Dermis lymphatic vessel endothelial cell (primary cell): Measurements from ENCODE around the gene PPP2R5B. TPM values are rescaled to one million over a fixed set of nuclear protein-coding genes. Genes with fewer than 3 reads are reported as not detected.

Source experiments
- total RNA-seq: library from RNA; depleted of rRNA; stranded (reverse); fragments of >200 nt; gene quantifications from 2 replicates; pipeline ENCODE4 v1.2.1, GENCODE V29; 2014

The PPP2R5B gene
- total RNA-seq = 5.0 and 9.2 TPM in 2 replicates

DNA sequence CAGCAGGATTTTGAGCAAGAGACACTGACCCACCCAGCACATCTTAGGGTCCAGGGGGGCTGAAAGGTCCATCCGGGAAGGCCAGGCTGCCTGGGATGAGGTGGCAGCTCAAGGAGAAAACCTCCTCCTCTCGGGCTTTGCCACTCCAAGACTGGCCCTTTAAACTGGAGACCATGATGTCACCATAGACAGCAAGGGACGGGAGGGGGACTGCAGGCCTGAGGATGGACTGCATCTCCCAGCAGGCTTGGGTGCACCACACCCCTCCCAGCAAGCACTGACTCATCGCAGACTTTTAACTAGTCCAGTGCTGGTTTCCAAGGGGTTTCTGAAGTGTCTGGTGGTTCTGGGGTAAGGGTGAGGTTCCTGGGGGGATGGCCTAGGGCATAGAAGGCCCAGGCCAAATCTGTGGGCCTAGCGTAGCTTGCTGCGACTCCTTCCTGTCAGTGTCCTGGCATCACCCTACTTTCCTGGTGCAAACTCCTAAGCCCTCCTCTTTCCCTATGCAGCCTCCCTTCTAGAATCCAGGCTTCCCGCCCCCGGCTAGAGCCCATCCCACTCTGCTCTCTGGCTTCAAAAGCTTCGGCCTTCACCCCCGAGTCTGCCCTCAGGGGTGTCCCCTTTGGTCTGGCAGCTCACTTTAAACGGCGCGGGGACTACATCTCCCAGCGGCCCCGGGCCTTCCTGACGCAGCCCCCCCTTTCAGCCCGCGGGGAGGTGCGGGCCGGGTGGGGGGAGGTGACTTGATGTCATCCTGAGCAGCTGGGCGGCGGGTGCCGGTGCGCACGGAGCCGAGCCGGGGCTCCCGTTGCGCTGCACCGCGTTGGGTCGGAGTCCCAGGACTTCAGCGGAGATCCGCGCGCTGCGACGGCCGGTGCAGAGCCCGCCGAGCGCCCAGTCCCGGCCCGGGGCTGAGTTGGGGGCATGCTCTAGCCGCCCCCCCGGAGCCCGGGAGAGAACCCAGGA lies at the start of gene PPP2R5B:
TSS of gene PPP2R5B (plus strand) at position 746 of the 966 bp plus-strand sequence. CDS start 1,046 bp downstream, outside the sequence.

DNA sequence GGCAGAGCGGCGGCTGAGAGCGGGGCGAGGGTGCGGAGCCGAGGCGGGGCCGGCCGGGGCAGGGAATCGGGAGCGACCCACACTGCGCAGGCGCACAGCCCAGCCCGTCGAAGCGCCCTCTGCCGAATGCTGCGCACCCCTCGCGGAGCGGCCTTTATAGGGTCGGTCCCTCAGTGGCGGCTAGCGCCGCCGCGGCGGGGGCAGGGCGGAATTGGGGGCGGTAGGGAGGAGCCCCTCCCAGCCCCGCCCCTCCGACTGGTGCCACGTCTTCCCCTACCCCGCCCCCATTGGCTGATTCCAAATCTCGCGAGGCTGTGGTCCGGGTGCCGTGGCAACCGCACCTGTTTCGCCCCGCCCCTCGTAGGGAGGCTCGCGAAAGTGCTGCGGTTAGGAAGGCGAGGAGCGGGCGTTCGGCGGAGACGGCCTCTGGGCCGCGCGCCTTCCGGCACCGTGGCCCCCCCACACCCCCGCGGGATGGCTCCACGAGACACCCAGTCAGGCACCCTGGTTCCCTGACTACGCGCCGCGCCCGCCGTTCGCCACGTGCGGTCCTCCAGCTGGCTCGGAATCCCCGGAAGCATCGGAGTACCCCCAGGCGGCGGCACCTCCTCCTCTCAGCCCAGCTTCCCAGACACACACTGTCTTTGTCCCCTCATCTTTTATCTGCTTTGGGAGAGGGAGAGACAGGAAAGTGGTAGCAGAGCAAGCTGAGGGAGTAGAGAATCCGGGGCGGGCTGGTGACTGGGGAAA lies 45.8 kb upstream of the PPP2R5B start, which contains the start of gene EHD1:
TSS of gene EHD1 (minus strand) at position 128 of the 750 bp plus-strand sequence. CDS start 157 bp downstream, outside the sequence.

DNA sequence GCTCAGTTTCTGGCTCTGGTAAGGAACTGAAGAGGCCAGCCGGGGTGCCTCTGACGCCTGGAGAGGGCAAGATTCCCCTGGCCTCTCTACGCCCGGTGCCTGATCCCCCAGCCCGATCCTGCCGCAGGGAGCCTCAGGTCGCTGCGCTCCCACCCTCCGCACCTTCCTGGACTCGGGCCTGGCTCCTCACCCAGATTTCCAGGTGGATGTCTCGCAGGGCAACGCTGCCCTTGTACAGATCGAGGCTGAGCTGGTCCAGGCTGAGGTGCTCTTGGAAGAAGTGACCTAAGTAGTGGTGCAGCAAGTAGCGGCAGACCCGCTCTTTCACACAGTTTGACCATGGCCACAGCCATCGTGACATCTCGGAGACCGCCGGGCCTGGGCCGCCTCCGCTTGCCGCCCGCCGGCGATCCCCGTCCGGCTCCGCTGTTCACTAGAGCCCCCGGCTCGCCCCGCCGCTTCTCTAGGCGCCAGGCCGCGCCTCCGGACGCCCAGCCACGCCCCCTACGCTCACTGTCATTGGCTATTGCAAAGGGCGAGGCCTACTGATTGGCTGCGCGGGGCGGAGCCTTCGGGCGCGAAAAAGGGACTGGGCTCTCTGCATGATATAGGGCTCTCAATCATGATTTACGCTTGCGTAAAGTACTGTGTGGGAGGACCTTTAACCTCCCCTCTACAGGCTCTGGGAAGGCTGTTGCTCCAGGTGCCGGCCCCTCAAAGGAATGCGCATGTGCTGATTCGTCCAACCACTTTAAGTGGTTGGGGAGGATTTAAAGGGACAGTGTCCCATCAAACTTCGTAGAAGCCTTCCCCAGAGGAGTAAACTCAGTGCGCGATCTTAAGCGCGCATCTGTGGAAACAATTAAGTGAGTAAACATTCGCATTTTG lies 7.5 kb upstream of the PPP2R5B start, which contains the start of gene ATG2A:
TSS of gene ATG2A (minus strand) at position 435 of the 888 bp plus-strand sequence. CDS start at position 361, 74 bp downstream.

DNA sequence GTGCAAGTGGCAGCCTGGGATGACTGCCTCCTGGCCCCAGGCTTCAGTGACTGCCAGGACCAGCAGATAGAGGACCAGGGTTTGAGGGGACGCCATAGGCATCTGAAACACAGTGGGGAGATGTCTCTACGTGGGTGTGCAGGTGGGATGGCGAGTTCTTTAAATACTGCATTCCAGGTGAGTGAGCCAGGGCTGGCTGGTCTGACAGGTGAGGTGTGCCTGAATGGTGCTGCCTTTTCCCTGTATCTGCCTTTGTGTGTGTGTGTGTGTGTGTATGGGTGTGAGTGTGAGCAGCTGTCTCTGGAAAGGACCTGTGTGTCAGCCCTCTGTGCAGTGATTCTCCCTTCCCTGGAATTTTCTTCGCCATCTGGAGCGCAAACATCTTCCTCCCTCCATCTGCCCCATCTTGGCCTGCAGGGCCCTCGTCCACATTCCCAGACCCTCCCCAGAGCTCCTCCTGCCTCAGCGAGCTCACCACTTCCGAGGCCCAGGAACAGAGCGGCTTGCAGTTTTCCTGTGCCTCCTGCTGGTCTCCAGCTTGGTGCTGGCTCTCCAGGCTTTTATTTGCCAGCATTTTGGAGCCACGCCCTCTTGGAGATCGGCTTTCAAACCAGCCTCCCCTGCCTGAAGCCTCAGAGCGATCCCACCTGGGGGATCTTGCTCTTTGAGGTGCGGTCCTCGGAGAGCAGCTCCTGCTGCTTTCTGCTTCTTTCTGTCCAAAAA lies 11.0 kb downstream of the PPP2R5B start, which contains the start of gene GPHA2:
TSS of gene GPHA2 (minus strand) at position 535 of the 723 bp plus-strand sequence. CDS start at position 102, 433 bp downstream.

DNA sequence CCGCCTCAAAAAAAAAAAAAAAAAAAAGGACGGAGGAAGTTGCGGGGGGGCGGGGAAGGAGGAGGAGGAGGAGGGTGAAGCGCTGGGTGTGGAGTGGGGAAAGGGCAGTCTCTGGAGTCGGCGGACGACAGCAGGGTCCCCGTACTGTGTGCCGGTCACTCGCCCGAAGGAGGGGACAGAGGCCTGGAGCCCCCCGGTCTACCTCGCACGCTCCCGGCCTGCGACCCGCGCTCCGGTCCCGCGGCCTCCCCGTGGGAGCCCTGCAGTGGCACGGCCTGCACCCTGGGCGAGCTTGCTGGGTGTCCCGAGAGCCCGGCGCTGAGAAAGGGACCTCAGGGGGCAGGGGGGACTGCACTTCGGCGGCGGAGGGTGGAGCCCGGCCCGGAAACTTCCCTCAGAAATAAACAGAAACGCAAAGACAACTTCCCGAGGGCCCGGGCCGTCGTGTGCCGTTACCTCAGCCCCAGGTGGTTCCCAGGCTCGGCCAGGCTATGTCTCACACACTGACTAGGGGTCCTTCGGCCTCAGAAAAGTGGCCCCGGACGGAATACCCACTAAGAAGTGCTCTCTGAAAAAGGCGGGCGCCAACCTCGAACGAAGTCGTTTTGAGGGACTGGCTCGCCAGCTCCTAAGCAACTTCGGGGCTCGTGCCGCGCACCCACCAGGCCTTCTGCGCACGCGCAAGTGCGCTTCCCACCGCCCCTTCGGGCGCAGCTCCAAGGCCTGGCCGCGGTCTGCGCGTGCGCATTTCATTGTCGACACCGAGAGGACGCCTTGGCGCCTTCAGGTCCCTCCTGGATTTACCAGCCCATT lies 47.1 kb downstream of the PPP2R5B start, which contains the start of gene MAJIN:
TSS of gene MAJIN (minus strand) at position 688 of the 813 bp plus-strand sequence. CDS start 12,703 bp downstream, outside the sequence.

Other genes with a start within 250 kb of the PPP2R5B start
- not detected in 2 replicates for gene NRXN2, start 201.5 kb upstream of the PPP2R5B start, total RNA-seq
- 3.0 and 3.4 TPM in 2 replicates for gene RASGRP2, start 180.5 kb upstream of the PPP2R5B start, total RNA-seq
- gene PYGM, start 164.7 kb upstream of the PPP2R5B start, total RNA-seq = 0.11 and 0.26 TPM in 2 replicates
- 54.5 and 89.6 TPM in 2 replicates for gene SF1, start 146.1 kb upstream of the PPP2R5B start, total RNA-seq
- 47.9 and 67.0 TPM in 2 replicates for gene MAP4K2, start 121.5 kb upstream of the PPP2R5B start, total RNA-seq
- gene MEN1, start 114.1 kb upstream of the PPP2R5B start, total RNA-seq = 10.8 and 14.8 TPM in 2 replicates
- 0.34 and 0.43 TPM in 2 replicates for gene CDC42BPG, start 80.0 kb upstream of the PPP2R5B start, total RNA-seq
- gene EHD1, start 46.1 kb upstream of the PPP2R5B start, total RNA-seq = 19.3 and 24.4 TPM in 2 replicates
- gene ATG2A, start 7.5 kb upstream of the PPP2R5B start, total RNA-seq = 8.8 and 13.9 TPM in 2 replicates
- gene GPHA2, start 11.2 kb downstream of the PPP2R5B start, total RNA-seq = not detected in 2 replicates
- gene MAJIN, start 47.4 kb downstream of the PPP2R5B start, total RNA-seq = not detected in 2 replicates
- 0.52 and 0.54 TPM in 2 replicates for gene BATF2, start 72.3 kb downstream of the PPP2R5B start, total RNA-seq
- gene ARL2, start 89.5 kb downstream of the PPP2R5B start, total RNA-seq = 124 and 130 TPM in 2 replicates
- 7.5 and 9.9 TPM in 2 replicates for gene SNX15, start 102.8 kb downstream of the PPP2R5B start, total RNA-seq
- 4.1 and 5.3 TPM in 2 replicates for gene SAC3D1, start 116.5 kb downstream of the PPP2R5B start, total RNA-seq
- 11.5 and 12.8 TPM in 2 replicates for gene NAALADL1, start 133.9 kb downstream of the PPP2R5B start, total RNA-seq
- gene CDCA5, start 159.4 kb downstream of the PPP2R5B start, total RNA-seq = 1.5 and 2.0 TPM in 2 replicates
- 16.4 and 20.7 TPM in 2 replicates for gene ZFPL1, start 159.5 kb downstream of the PPP2R5B start, total RNA-seq
- gene VPS51, start 171.5 kb downstream of the PPP2R5B start, total RNA-seq = 231 and 291 TPM in 2 replicates
- gene TM7SF2, start 187.2 kb downstream of the PPP2R5B start, total RNA-seq = 6.0 and 12.8 TPM in 2 replicates
- gene ZNHIT2, start 193.0 kb downstream of the PPP2R5B start, total RNA-seq = 6.3 and 6.4 TPM in 2 replicates
- 283 and 465 TPM in 2 replicates for gene FAU, start 197.4 kb downstream of the PPP2R5B start, total RNA-seq
- 41.9 and 49.5 TPM in 2 replicates for gene MRPL49, start 197.6 kb downstream of the PPP2R5B start, total RNA-seq
- 7.9 and 12.3 TPM in 2 replicates for gene SYVN1, start 209.8 kb downstream of the PPP2R5B start, total RNA-seq
- not detected in 2 replicates for gene SPDYC, start 245.5 kb downstream of the PPP2R5B start, total RNA-seq